Tongue (tissue), 2 donors: ENCODE results near the gene CNNM1. TPM values are rescaled to one million over a fixed set of nuclear protein-coding genes. Genes with fewer than 3 reads are reported as not detected.

Source experiments
- DNase-seq: peaks from one replicate; pipeline ENCODE4 v3.0.0-alpha.2; 2015
- total RNA-seq: library from RNA; depleted of rRNA; stranded (reverse); fragments of >200 nt; gene quantifications from one replicate; pipeline ENCODE4 v1.2.3, GENCODE V29; 2014

Gene CNNM1
- total RNA-seq: 0.92 TPM

DNA sequence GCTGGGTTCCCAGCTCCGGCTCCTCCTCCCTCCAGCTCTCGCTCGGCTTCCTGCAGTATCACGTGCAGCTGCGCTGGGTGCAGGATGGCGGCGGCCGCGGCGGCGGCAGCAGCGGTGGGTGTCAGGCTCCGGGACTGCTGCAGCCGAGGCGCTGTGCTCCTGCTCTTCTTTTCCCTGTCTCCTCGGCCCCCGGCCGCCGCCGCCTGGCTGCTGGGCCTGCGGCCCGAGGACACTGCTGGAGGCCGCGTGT is at the start of gene CNNM1:
CNNM1 (plus strand) TSS at position 53 of the 250 bp plus-strand sequence; CDS start at position 85, 32 bp downstream.
- peak; percentile 27 for DNase-seq

DNA sequence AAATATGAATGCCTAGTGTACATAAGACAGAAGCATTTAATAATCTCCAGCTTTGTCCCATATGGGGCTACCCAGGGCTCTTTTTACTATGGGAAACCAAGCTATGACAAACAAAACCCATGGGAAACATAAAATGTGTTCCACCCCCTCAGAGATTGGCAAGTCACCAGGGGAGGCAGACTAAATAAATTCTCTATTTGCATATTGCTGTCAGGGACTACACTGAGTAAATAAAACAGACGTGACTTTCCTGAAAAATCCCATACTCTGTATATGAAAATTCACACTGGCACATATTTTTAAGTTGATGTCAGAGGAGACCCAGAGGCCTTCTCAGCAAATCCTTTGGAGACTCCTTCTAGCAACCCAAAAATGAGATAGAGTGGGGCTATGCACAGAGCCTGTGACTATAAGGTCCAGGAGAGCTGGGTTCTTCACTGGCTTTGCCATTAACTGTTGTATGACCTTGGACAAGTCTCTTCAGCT is 49.5 kb upstream of the CNNM1 start:
- DNase-seq: peak; percentile 82

DNA sequence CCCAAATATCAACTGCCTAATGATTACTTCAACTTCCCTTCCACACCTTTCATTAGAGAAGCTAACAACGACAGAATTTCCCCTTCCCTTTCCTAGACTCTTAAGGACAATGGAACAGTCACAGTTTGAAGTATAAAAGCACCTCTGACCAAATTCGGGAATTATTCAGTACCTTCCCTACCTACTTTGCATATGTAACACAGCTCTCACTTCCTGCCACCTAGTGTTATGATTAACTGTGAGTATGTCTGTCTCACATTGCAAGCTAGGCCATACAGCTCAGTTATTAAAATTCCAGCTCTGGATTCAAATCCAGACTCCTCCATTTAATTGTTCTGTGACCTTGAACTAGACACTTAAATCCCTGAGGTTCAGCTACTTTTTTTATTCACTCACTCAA is 48.7 kb upstream of the CNNM1 start:
- no peak for DNase-seq

DNA sequence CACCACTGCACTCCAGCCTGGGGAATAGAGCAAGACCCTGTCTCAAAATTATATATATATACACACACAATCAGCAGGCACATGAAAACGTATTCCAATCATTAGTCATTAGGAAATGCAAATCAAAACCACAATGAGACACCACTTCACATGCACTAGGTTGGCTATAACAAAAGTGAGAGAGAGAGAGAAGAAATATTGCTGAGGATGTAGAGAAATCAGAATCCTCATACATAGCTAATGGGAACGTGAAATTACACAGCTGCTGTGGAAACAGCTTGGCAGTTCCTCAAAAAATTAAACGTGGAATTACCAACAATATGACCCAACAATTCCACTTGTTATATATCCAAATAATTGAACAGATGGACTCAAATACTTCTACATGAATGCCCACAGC is 43.3 kb upstream of the CNNM1 start:
- DNase-seq: no peak

DNA sequence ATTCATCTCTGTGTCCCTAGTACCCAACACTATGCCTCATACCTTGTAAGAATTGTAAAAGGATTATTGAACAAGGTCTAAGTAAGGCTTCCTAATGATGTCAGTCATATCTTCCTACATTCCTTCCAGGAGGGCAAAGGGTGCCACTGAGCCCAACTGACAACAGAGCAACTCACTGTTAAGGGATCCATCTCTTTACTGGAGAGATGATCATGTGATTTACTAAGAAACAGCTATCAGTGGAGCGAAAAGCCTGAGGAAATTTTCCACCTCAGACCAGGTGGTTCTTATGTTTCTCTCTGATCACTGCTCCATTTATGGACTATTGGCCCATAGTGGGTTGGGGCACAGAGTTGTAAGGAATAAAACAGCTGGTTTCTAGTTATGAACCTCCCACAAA is 38.9 kb upstream of the CNNM1 start:
- DNase-seq: no peak

DNA sequence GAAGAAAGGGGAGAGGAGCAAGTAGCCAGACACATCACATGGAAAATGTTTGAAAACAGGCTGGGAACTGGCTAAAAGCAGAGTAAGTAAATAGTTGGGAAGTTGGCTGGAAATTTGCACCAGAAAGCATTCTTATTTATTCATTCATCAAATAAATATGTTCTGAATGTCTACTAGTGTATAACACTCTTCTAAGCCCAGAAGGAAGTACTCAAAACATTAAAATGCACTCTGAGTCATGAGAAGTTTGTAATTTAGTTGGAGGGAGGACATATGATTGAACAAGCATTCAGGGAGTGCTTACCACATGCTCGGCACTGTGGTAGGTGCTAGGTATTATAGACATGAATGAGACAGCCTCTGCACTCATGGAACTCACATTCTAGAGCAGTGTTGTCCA is 37.0 kb upstream of the CNNM1 start:
- peak; percentile 76 for DNase-seq

- DNase-seq: no peak
These were observed 32.6 kb upstream of the CNNM1 start for GRCh38 chr10:99296605-99297004.

DNA sequence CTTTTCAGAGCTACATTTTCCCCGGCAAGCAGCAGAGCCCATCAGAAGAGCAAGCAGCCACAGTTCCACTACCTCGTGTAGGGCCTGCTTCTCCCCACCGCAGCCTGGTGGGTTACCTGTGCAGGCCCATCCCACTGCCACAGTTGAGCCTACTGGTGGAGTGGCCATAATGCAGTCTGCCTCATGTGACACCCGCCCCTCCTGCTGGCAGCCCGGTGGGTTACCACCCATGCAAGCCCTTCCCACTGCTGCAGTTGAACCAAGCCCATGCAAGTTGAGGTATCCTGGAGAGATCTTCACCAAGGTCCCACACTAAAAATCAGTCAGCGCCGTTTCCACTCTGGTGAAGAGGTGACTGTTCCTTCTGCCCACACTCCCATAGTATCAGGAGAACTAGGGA is 32.1 kb upstream of the CNNM1 start:
- DNase-seq: no peak

GRCh38 chr10:99303899-99304861 is 25.0 kb upstream of the CNNM1 start:
- no peak for DNase-seq

- DNase-seq: no peak
These were observed 24.3 kb upstream of the CNNM1 start for GRCh38 chr10:99304862-99305229.

GRCh38 chr10:99312501-99312900 is 16.7 kb upstream of the CNNM1 start:
- DNase-seq: no peak

DNA sequence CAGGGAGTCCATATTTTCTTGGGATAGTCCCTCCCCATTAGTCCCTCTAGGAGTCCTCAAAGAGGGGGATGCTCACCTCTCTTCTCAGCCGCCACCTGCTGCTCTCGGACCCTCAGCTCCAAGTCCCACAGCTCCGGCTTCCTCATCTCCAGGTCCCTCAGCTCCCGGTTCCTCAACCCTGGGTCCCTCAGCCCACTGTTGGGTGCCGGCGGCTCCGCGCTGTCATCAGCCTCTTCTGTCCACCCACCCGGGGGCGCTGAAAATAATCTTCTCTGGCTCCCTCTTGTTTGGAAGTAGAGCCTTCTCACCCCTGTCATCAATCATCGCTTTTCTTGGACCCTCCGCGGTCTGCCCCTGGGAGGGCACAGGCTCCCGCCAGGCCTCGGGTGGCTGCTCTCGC is 13.3 kb upstream of the CNNM1 start:
- DNase-seq: no peak

- no peak for DNase-seq
These were observed 12.8 kb upstream of the CNNM1 start for GRCh38 chr10:99316374-99316773.

- DNase-seq: no peak
These were observed 11.1 kb upstream of the CNNM1 start for GRCh38 chr10:99318048-99318447.

DNA sequence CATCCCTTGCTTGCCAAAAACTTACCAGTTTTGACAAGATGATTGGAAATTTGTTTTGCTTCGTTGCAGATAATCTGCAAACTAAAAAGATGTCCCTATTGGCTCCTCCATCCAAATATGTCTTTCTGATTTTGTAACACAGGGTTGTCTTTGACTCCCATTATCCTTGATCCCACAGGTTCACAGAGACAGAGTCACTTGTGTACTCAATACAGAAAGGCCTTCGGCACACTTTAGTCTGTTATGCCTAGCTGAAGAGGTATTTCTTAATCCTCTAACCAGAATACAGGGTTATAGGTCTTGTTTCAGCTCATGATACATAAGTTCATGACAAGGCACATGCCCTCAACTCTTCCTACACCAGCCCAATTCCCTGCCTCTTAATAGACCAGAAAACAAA is 10.7 kb upstream of the CNNM1 start:
- DNase-seq: no peak

DNA sequence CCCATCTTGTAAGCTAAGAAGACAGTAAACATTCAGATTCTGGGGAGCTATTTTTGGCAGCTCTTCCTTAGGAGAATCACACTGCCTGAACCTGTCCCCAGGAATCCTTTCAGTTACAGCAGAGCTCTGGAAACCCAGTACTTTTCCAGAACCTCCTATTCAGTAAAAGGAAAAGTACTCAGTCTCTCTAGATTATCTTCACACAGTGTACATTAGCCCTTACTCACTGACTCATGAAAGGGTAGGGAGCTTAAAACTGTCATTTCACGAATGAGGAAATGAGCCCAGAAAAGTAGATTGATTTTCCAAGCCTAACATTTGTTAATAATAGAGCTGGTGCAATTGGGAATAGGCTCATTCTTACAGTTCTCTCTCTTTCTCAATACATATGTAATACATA is 3.9 kb upstream of the CNNM1 start:
- no peak for DNase-seq

DNA sequence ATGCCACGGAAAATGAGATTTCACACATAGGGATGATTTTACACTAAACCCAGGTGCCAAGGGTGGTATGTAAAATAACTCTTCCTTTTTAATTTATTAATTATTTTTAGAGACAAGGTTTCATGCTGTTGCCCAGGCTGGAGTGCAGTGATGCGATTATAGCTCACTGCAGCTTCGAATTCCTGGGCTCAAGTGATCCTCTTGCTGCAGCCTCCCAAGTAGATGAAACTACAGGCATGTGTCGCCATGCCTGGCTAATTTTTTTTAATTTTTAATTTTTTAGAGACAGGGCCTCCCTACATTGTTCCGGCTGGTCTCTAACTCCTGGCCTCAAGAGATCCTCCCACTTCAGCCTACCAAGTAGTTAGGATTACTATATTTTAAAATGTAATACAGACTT is 2.3 kb upstream of the CNNM1 start:
- no peak for DNase-seq

DNA sequence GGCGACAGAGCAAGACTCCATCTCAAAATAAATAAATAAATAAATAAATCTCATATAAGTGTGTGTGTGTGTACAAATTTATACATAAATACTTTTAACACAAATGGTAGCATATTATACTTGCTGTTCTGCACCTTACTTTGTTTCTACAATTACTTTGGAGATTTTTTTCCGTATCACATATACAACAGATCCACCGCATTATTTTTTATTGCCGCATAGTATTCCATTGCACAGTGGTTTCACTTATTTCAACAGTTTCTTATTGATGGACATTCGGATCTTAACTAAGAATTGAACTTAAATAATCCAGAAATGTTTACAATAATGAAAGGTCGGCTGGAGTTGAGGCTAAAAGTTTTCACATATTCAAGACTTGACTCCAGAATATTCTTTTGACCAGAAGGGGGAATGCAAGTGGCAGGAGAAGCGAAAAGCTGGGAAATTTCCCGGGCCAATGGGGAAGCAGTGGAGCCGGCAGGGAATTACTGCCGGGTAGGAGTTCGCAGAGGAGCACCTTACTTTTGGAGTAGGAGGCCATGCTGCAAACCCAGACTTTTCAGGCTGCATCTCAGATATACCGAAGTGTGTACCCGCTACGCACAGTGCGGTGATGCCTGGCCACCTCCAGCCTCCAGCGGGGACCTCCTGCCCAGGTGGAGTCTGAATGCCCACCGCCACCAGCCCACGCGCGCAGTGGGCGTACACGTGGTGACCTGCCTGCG is 415 bp upstream of the CNNM1 start:
- no peak for DNase-seq

DNA sequence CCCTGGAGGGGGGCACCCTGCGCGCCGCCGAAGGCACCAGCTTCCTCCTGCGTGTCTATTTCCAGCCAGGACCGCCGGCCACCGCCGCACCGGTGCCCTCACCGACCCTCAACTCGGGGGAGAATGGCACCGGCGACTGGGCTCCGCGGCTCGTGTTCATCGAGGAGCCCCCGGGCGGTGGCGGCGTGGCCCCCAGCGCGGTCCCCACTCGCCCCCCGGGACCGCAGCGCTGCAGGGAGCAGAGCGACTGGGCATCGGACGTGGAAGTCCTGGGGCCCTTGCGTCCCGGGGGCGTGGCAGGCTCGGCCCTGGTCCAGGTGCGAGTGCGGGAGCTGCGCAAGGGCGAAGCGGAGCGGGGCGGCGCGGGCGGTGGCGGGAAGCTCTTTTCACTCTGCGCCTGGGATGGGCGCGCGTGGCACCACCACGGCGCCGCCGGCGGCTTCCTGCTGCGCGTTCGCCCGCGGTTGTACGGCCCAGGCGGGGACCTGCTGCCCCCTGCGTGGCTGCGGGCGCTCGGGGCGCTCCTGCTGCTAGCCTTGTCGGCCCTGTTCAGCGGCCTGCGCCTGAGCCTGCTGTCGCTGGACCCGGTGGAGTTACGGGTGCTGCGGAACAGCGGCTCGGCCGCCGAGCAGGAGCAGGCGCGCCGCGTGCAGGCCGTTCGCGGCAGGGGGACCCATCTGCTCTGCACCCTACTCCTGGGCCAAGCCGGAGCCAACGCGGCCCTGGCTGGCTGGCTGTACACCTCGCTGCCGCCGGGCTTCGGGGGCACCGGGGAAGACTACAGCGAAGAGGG is 594 bp downstream of the CNNM1 start:
- DNase-seq: peak; percentile 12

GRCh38 chr10:99330347-99330924 is 1.3 kb downstream of the CNNM1 start:
- DNase-seq: peak; percentile 14

- DNase-seq: peak; percentile 32
These were observed 2.1 kb downstream of the CNNM1 start for GRCh38 chr10:99331207-99331803.

GRCh38 chr10:99337311-99337811 is 8.2 kb downstream of the CNNM1 start:
- DNase-seq: no peak
